Esophagus squamous epithelium (tissue), 4 donors: ENCODE measurements around the gene COL1A1.

Experiments
- CTCF ChIP-seq, 6 experiments: fragments of 450-650 bp in 4 of 6; fragments of 200-600 bp in 2 of 6; sonication (generic) in 2 of 6; IDR thresholded peaks; one replicate each; pipeline ENCODE4 v1.5.1; 2016 to 2019; ENCODE audit warnings: antibody characterized with exemption in 6 of 6, mild to moderate bottlenecking in 4 of 6, moderate library complexity in 4 of 6
- POLR2A ChIP-seq, 4 donors: fragments of 450-650 bp; IDR thresholded peaks; one replicate each; pipeline ENCODE4 v1.6.1; 2017; ENCODE audit warnings: antibody characterized with exemption in 4 of 4, mild to moderate bottlenecking in 4 of 4, moderate library complexity in 3 of 4

- TF ChIP-seq CTCF (IDR thresholded peaks at IDR 0.05) (no peak), POLR2A (IDR thresholded peaks at IDR 0.05) (no peak)
These were observed 47.5 kb downstream of the COL1A1 start for GRCh38 chr17:50153650-50154575.
